ENCODE measurements around the gene GDA.

- TF ChIP-seq POLR2A (IDR thresholded peaks at IDR 0.05), result no peak
- TF ChIP-seq, protein P1, sequence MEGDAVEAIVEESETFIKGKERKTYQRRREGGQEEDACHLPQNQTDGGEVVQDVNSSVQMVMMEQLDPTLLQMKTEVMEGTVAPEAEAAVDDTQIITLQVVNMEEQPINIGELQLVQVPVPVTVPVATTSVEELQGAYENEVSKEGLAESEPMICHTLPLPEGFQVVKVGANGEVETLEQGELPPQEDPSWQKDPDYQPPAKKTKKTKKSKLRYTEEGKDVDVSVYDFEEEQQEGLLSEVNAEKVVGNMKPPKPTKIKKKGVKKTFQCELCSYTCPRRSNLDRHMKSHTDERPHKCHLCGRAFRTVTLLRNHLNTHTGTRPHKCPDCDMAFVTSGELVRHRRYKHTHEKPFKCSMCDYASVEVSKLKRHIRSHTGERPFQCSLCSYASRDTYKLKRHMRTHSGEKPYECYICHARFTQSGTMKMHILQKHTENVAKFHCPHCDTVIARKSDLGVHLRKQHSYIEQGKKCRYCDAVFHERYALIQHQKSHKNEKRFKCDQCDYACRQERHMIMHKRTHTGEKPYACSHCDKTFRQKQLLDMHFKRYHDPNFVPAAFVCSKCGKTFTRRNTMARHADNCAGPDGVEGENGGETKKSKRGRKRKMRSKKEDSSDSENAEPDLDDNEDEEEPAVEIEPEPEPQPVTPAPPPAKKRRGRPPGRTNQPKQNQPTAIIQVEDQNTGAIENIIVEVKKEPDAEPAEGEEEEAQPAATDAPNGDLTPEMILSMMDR (IDR thresholded peaks at IDR 0.05), result peak; percentile 57 to 91 (median 88)
Observed at GRCh38 chr9:72271613-72272478, 122.6 kb downstream of the GDA start.

Data from Peyer's patch (tissue), 4 donors.